Activated T-cell treated with anti-CD3 and anti-CD28 coated beads, Interleukin-2, amount 50 U/mL, for 48 hours (primary cell): ENCODE measurements around the gene ZIC4.

ENCODE experiments used
- DNase-seq, 2 experiments: peaks; one replicate each; pipeline ENCODE4 v3.0.0-alpha.2; 2020

ZIC4 gene

GRCh38 chr3:147404000-147404799, 2.1 kb downstream of the ZIC4 start:
- no peak for DNase-seq

GRCh38 chr3:147403511-147403910, 2.8 kb downstream of the ZIC4 start:
- DNase-seq, result no peak

GRCh38 chr3:147402159-147402558, 4.2 kb downstream of the ZIC4 start:
- DNase-seq, result no peak

GRCh38 chr3:147401421-147401820, 4.9 kb downstream of the ZIC4 start:
- DNase-seq, result no peak

GRCh38 chr3:147400999-147401398, 5.3 kb downstream of the ZIC4 start:
- DNase-seq, result no peak

- DNase-seq, result no peak
Measured at GRCh38 chr3:147400111-147400510, 6.2 kb downstream of the ZIC4 start.

- no peak for DNase-seq
Measured at GRCh38 chr3:147398813-147399534, 7.4 kb downstream of the ZIC4 start.

GRCh38 chr3:147397875-147398812, 8.2 kb downstream of the ZIC4 start:
- DNase-seq, result no peak

- DNase-seq, result no peak
Measured at GRCh38 chr3:147397155-147397874, 9.0 kb downstream of the ZIC4 start.

- DNase-seq, result no peak
Measured at GRCh38 chr3:147396712-147397046, 9.7 kb downstream of the ZIC4 start.

- DNase-seq, result no peak
Measured at GRCh38 chr3:147395899-147396711, 10.2 kb downstream of the ZIC4 start.

- no peak for DNase-seq
Measured at GRCh38 chr3:147394884-147395225, 11.5 kb downstream of the ZIC4 start.

- no peak for DNase-seq
Measured at GRCh38 chr3:147393943-147394883, 12.1 kb downstream of the ZIC4 start.

- DNase-seq, result no peak
Measured at GRCh38 chr3:147393261-147393942, 12.9 kb downstream of the ZIC4 start.

- no peak for DNase-seq
Measured at GRCh38 chr3:147392625-147392946, 13.8 kb downstream of the ZIC4 start.

- no peak for DNase-seq
Measured at GRCh38 chr3:147391781-147392624, 14.3 kb downstream of the ZIC4 start.

GRCh38 chr3:147390589-147391569, 15.5 kb downstream of the ZIC4 start:
- DNase-seq, result no peak

- DNase-seq, result no peak
Measured at GRCh38 chr3:147389717-147390116, 16.6 kb downstream of the ZIC4 start.
